PC-3 (cell line): Measurements from ENCODE around the gene CYTH1.

Experiments
- EZH2 ChIP-seq: fragments of 300-600 bp; sonication (generic); IDR thresholded peaks from one replicate; pipeline ENCODE4 v1.6.1; 2017; ENCODE audit warnings: antibody characterized with exemption, mild to moderate bottlenecking, low read length; ENCODE audit not compliant: unreplicated experiment
- EZH2phosphoT487 ChIP-seq: fragments of 300-600 bp; sonication (generic); IDR thresholded peaks from 2 replicates; pipeline ENCODE4 v1.6.1; 2018; ENCODE audit warnings: mild to moderate bottlenecking, antibody characterized with exemption, low read length, borderline replicate concordance
- TF ChIP-seq, protein P1 (sequence below): fragments of 300-600 bp; sonication (generic); conservative IDR thresholded peaks from 2 replicates; pipeline ENCODE4 v1.5.1; 2017; ENCODE audit warnings: antibody characterized with exemption, low read depth, mild to moderate bottlenecking, low read length

DNA sequence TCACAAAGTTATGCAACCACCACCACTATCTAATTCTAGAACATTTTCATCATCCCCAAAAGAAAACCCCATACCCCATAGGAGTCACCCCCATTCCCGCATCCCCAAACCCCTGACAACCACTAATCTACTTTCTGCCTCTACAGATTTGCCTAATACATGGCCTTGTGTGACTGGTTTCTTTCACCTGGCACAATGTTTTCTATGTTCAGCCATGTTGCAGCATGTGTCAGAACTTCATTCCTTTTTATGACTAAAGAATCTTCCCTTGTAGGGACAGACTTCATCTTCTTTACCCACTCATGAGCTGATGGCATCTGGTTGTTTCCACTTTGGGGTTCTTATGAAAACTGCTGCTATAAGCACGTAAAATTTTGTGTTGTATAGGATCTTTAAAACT, 34.6 kb downstream of the CYTH1 start:
- TF ChIP-seq, protein P1, sequence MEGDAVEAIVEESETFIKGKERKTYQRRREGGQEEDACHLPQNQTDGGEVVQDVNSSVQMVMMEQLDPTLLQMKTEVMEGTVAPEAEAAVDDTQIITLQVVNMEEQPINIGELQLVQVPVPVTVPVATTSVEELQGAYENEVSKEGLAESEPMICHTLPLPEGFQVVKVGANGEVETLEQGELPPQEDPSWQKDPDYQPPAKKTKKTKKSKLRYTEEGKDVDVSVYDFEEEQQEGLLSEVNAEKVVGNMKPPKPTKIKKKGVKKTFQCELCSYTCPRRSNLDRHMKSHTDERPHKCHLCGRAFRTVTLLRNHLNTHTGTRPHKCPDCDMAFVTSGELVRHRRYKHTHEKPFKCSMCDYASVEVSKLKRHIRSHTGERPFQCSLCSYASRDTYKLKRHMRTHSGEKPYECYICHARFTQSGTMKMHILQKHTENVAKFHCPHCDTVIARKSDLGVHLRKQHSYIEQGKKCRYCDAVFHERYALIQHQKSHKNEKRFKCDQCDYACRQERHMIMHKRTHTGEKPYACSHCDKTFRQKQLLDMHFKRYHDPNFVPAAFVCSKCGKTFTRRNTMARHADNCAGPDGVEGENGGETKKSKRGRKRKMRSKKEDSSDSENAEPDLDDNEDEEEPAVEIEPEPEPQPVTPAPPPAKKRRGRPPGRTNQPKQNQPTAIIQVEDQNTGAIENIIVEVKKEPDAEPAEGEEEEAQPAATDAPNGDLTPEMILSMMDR = no peak
- no peak for TF ChIP-seq EZH2phosphoT487
- no peak for TF ChIP-seq EZH2
